OCI-M2 (cell line): ENCODE results near the gene LYZ.
"Not testable (repeated sequence)": the region's sequence is repeated elsewhere in the genome, so short reads cannot be mapped to it uniquely, and the experiment has no call there.

Experiments
- DNase-seq: peaks from one replicate; lab custom pipeline; 2025; ENCODE audit not compliant: unreplicated experiment; lab: John Stamatoyannopoulos, UW

The LYZ gene

GRCh38 chr12:69348162-69348938, at the start of gene LYZ:
LYZ (plus strand) TSS chr12:69348381; CDS start chr12:69348409, 28 bp downstream.
- DNase-seq = no peak

- DNase-seq = no peak
Observed at GRCh38 chr12:69298947-69299346, 49.2 kb upstream of the LYZ start.

GRCh38 chr12:69304284-69304683, 43.9 kb upstream of the LYZ start:
- DNase-seq = no peak

- DNase-seq = no peak
Observed at GRCh38 chr12:69309461-69309860, 38.7 kb upstream of the LYZ start.

- no peak for DNase-seq
Observed at GRCh38 chr12:69313209-69313608, 35.0 kb upstream of the LYZ start.

- DNase-seq = not testable (repeated sequence)
Observed at GRCh38 chr12:69316784-69317183, 31.4 kb upstream of the LYZ start.

- DNase-seq = not testable (repeated sequence)
Observed at GRCh38 chr12:69317233-69317632, 30.9 kb upstream of the LYZ start.

- no peak for DNase-seq
Observed at GRCh38 chr12:69318225-69318624, 30.0 kb upstream of the LYZ start.

GRCh38 chr12:69321351-69321750, 26.8 kb upstream of the LYZ start:
- DNase-seq = no peak

GRCh38 chr12:69324797-69325466, 23.2 kb upstream of the LYZ start:
- no peak for DNase-seq

- no peak for DNase-seq
Observed at GRCh38 chr12:69328426-69328825, 19.8 kb upstream of the LYZ start.

GRCh38 chr12:69329669-69330428, 18.3 kb upstream of the LYZ start:
- DNase-seq = no peak

- no peak for DNase-seq
Observed at GRCh38 chr12:69330475-69331473, 17.4 kb upstream of the LYZ start.

- no peak for DNase-seq
Observed at GRCh38 chr12:69331519-69331908, 16.7 kb upstream of the LYZ start.

- DNase-seq = no peak
Observed at GRCh38 chr12:69331909-69332684, 16.1 kb upstream of the LYZ start.

GRCh38 chr12:69332815-69333358, 15.3 kb upstream of the LYZ start:
- no peak for DNase-seq

- DNase-seq = no peak
Observed at GRCh38 chr12:69334158-69334557, 14.0 kb upstream of the LYZ start.

GRCh38 chr12:69337311-69338090, 10.7 kb upstream of the LYZ start:
- no peak for DNase-seq
